SK-N-SH (cell line): Measurements from ENCODE around the gene MAP6.

Experiments used
- CTCF ChIP-seq: fragments of 200-600 bp; sonication (generic); IDR thresholded peaks from 2 replicates; pipeline ENCODE4 v1.6.1; 2017; ENCODE audit warnings: antibody characterized with exemption, mild to moderate bottlenecking, moderate library complexity
- EP300 ChIP-seq, 2 experiments: IDR thresholded peaks; 2 replicates each; pipeline versions ENCODE4 v1.4.0 to v1.6.1; 2012; ENCODE audit warnings: borderline replicate concordance in 1 of 2, low read depth in 1 of 2, low read length in 1 of 2
- EZH2phosphoT487 ChIP-seq: fragments of 200-600 bp; sonication (generic); IDR thresholded peaks from 2 replicates; pipeline ENCODE4 v1.6.1; 2017; ENCODE audit warnings: low read depth, mixed run types, mild to moderate bottlenecking, antibody characterized with exemption, moderate library complexity, borderline replicate concordance
- FOXJ3 ChIP-seq: sonication (generic); formaldehyde crosslinking; IDR thresholded peaks from 2 replicates; pipeline ENCODE4 v1.5.1; 2020; ENCODE audit warnings: mild to moderate bottlenecking, missing genetic modification reagents
- FOXM1 ChIP-seq: IDR thresholded peaks from 2 replicates; pipeline ENCODE4 v1.4.0; 2012; ENCODE audit warnings: low read depth, mild to moderate bottlenecking
- GATA2 ChIP-seq: sonication (generic); formaldehyde crosslinking; IDR thresholded peaks from 2 replicates; pipeline ENCODE4 v1.5.0; 2020; ENCODE audit warnings: mild to moderate bottlenecking, missing genetic modification reagents
- POLR2AphosphoS5 ChIP-seq: IDR thresholded peaks from 2 replicates; pipeline ENCODE4 v1.6.1; 2012; ENCODE audit warnings: low read depth, low read length
- RAD21 ChIP-seq: IDR thresholded peaks from 2 replicates; pipeline ENCODE4 v1.6.1; 2012; ENCODE audit warnings: mild to moderate bottlenecking, low read length
- RFX5 ChIP-seq: IDR thresholded peaks from 2 replicates; pipeline ENCODE4 v1.6.1; 2012; ENCODE audit warnings: mild to moderate bottlenecking, improper control_type of control experiment, low read length
- TAF1 ChIP-seq: IDR thresholded peaks from 2 replicates; pipeline ENCODE4 v1.6.1; 2012; ENCODE audit warnings: low read depth, mild to moderate bottlenecking, low read length, moderate library complexity, borderline replicate concordance
- USF2 ChIP-seq: fragments of 150-350 bp; IDR thresholded peaks from 2 replicates; pipeline ENCODE4 v1.6.1; 2017; ENCODE audit warnings: antibody characterized with exemption, low read length, low read depth, borderline replicate concordance
- TF ChIP-seq, protein P1 (sequence below): IDR thresholded peaks from 2 replicates; pipeline ENCODE4 v1.4.0; 2012; ENCODE audit warnings: low read depth, borderline replicate concordance

- TF ChIP-seq EZH2phosphoT487 (no peak), EP300 (IDR thresholded peaks at IDR 0.05; ENCODE audit: borderline replicate concordance in 1 of 2, low read depth in 1 of 2, low read length in 1 of 2) (no peak), CTCF (no peak), USF2 (no peak), RFX5 (no peak), POLR2AphosphoS5 (no peak), GATA2 (CRISPR knock-in tag) (no peak), TAF1 (no peak), RAD21 (no peak), FOXM1 (no peak), FOXJ3 (CRISPR knock-in tag) (no peak)
- TF ChIP-seq, protein P1, sequence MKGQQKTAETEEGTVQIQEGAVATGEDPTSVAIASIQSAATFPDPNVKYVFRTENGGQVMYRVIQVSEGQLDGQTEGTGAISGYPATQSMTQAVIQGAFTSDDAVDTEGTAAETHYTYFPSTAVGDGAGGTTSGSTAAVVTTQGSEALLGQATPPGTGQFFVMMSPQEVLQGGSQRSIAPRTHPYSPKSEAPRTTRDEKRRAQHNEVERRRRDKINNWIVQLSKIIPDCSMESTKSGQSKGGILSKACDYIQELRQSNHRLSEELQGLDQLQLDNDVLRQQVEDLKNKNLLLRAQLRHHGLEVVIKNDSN: no peak
These were observed 89.0 kb downstream of the MAP6 start for GRCh38 chr11:75579841-75580240.
